Right forelimb (tissue), 1 donor: ENCODE data around the gene VEGFD.
"Not testable (repeated sequence)": the region's sequence is repeated elsewhere in the genome, so short reads cannot be mapped to it uniquely, and the experiment has no call there.

ENCODE experiments used
- DNase-seq: peaks from one replicate; pipeline ENCODE4 v3.0.0-alpha.2; 2018

VEGFD gene

GRCh38 chrX:15358533-15358932, 25.7 kb downstream of the VEGFD start:
- no peak for DNase-seq

GRCh38 chrX:15356444-15356843, 27.8 kb downstream of the VEGFD start:
- DNase-seq, result no peak

GRCh38 chrX:15350329-15350996, 33.8 kb downstream of the VEGFD start:
- no peak for DNase-seq

GRCh38 chrX:15349046-15349445, 35.2 kb downstream of the VEGFD start:
- DNase-seq, result no peak

- DNase-seq, result no peak
These were observed 38.2 kb downstream of the VEGFD start for GRCh38 chrX:15345976-15346375.

GRCh38 chrX:15344106-15344505, 40.1 kb downstream of the VEGFD start:
- DNase-seq, result no peak

GRCh38 chrX:15343075-15343476, 41.1 kb downstream of the VEGFD start:
- no peak for DNase-seq

GRCh38 chrX:15340867-15341266, 43.3 kb downstream of the VEGFD start:
- DNase-seq, result no peak

GRCh38 chrX:15336023-15336413, 48.2 kb downstream of the VEGFD start:
- DNase-seq, result no peak

- peak; percentile 92 for DNase-seq
These were observed 48.8 kb downstream of the VEGFD start, which contains the start of gene PIGA for GRCh38 chrX:15335135-15336022. TSS of gene PIGA (minus strand) at chrX:15335523. CDS start at chrX:15331930, 3,593 bp downstream.

GRCh38 chrX:15334561-15334960, 49.7 kb downstream of the VEGFD start:
- no peak for DNase-seq

- DNase-seq, result no peak
These were observed 55.4 kb downstream of the VEGFD start for GRCh38 chrX:15328821-15329220.

- no peak for DNase-seq
These were observed 56.1 kb downstream of the VEGFD start for GRCh38 chrX:15328131-15328530.

GRCh38 chrX:15322472-15322871, 61.7 kb downstream of the VEGFD start:
- DNase-seq, result no peak

- no peak for DNase-seq
These were observed 62.1 kb downstream of the VEGFD start for GRCh38 chrX:15322072-15322471.

GRCh38 chrX:15321447-15321846, 62.8 kb downstream of the VEGFD start:
- DNase-seq, result no peak

- no peak for DNase-seq
These were observed 63.9 kb downstream of the VEGFD start for GRCh38 chrX:15320297-15320696.

GRCh38 chrX:15319075-15319474, 65.1 kb downstream of the VEGFD start:
- DNase-seq, result no peak

- no peak for DNase-seq
These were observed 68.7 kb downstream of the VEGFD start, which contains the start of gene ASB11 for GRCh38 chrX:15315509-15315908. TSS of gene ASB11 (minus strand) at chrX:15315640. CDS start at chrX:15315605, 35 bp downstream.

- DNase-seq, result no peak
These were observed 69.7 kb downstream of the VEGFD start for GRCh38 chrX:15314472-15314871.

- no peak for DNase-seq
These were observed 73.1 kb downstream of the VEGFD start for GRCh38 chrX:15311119-15311518.

GRCh38 chrX:15310117-15310516, 74.1 kb downstream of the VEGFD start:
- DNase-seq, result no peak

- not testable (repeated sequence) for DNase-seq
These were observed 78.3 kb downstream of the VEGFD start for GRCh38 chrX:15305899-15306298.

GRCh38 chrX:15301924-15302323, 82.3 kb downstream of the VEGFD start:
- DNase-seq, result no peak
